Measurements from ENCODE around the gene SIPA1L3. TPM values are rescaled to one million over a fixed set of nuclear protein-coding genes. Genes with fewer than 3 reads are reported as not detected.

The SIPA1L3 gene
- total RNA-seq, 1 donor from 2014 or later: 8.8 TPM

DNA sequence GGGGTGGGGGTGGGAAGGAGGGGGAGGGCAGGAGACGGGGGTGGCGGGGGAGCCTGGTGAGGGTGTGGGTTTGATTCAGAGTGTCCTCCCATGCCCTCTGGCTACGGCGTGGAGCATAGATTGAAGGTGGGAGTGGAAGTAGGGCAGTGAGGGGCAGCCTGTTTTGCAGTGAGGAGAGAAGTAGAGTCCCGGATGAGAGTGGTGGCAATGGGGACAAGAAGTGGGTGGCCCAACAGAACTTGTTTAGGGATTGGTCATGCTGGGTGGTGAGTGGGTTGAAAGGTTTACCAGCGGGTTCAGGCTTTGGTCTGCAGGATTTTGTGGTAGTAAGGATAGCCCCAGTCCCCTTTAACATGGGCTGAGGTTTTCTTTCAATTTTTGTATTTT is 35.5 kb downstream of the SIPA1L3 start:
- Histone ChIP-seq H3K27me3 (ENCODE audit: low read depth) (no peaks in the 10 kb centered on the region), H3K4me1 (no peaks in the 10 kb centered on the region), H3K9me3 (replicated peaks) (no peaks in the 10 kb centered on the region), H3K4me3 (no peak overlapping the region), H3K36me3 (no peaks in the 10 kb centered on the region), H3K27ac (replicated peaks) (no peak overlapping the region)
- TF ChIP-seq CTCF (IDR thresholded peaks at IDR 0.05; ENCODE audit: borderline replicate concordance): no peak
- intact Hi-C loops (cut with micrococcal nuclease): no loop called here
- no peak for DNase-seq

DNA sequence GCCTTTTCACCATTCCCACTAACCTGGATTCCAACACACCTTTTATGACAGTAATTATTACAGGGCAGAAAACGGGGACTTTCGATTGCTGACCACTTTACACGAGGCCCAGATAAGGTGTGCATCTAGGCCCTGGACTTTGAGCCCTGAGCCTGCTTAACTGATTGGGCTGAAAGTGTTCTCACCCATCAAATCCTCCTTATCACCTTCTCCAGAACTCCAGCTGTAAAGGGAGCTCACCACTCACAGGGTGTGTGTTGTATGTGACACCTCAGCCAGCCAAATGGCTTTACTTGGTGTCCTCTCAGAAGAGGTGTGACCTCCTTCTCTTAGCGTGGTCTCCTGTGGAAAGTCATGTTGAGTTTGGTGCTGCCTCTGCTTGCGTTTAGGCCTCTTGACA is 36.5 kb downstream of the SIPA1L3 start:
- Histone ChIP-seq H3K9me3 (replicated peaks) (no peaks in the 10 kb centered on the region), H3K36me3 (no peaks in the 10 kb centered on the region), H3K4me1 (no peaks in the 10 kb centered on the region), H3K27me3 (ENCODE audit: low read depth) (no peaks in the 10 kb centered on the region), H3K27ac (replicated peaks) (no peak overlapping the region), H3K4me3 (no peak overlapping the region)
- DNase-seq: no peak
- intact Hi-C loops (cut with micrococcal nuclease): no loop called here
- no peak for TF ChIP-seq CTCF (IDR thresholded peaks at IDR 0.05; ENCODE audit: borderline replicate concordance)

DNA sequence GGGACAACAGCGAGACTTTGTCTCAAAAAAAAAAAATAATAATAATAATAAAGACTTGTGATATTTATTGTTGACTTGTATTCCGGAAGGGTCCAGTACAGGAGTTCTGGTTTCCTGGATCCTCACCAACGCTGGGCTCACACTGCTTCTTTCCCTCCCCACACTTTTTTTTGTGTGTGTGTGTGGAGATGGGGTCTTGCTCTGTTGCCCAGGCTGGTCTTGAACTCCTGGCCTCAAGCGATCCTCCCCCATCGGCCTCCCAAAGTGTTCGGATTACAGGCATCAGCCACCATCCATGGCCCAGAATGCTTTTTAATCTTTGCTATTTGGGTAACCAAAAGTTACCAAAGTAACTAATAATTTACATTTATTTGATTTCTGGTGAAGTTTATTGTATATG is 39.1 kb downstream of the SIPA1L3 start:
- Histone ChIP-seq H3K27me3 (ENCODE audit: low read depth) (no peaks in the 10 kb centered on the region), H3K27ac (replicated peaks) (no peak overlapping the region), H3K4me1 (no peaks in the 10 kb centered on the region), H3K9me3 (replicated peaks) (no peaks in the 10 kb centered on the region), H3K36me3 (no peaks in the 10 kb centered on the region), H3K4me3 (no peak overlapping the region)
- no peak for TF ChIP-seq CTCF (IDR thresholded peaks at IDR 0.05; ENCODE audit: borderline replicate concordance)
- no peak for DNase-seq
- intact Hi-C loops (cut with micrococcal nuclease): no loop called here

- no peak for DNase-seq
- no peaks in the 10 kb centered on the region for H3K36me3 ChIP-seq
- intact Hi-C loops (cut with micrococcal nuclease): no loop called here
- TF ChIP-seq CTCF (IDR thresholded peaks at IDR 0.05; ENCODE audit: borderline replicate concordance): no peak
- no peaks in the 10 kb centered on the region for H3K27me3 ChIP-seq (ENCODE audit: low read depth)
- no peaks in the 10 kb centered on the region for H3K9me3 ChIP-seq (replicated peaks)
- H3K27ac ChIP-seq (replicated peaks): no peak overlapping the region
- H3K4me3 ChIP-seq: no peak overlapping the region
- no peaks in the 10 kb centered on the region for H3K4me1 ChIP-seq
Measured at GRCh38 chr19:37947778-37948177, 40.8 kb downstream of the SIPA1L3 start.

DNA sequence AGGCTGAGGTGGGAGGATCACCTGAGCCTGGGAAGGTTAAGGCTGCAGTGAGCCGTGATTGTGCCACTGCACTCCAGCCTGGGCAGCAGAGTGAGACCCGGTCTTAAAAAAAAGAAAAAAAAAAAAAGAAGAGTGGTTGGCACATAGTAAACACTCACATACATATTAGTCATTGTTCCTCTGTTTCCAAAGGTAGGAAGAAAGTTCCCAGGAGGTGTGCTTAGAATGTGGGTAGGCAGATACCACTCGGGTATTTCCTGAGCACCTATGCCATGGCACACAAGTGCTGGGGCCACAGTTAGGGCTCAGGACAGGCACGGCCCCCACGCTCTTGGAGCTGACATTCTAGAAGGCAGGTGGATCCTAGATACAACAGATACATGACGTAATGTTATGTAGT is 41.4 kb downstream of the SIPA1L3 start:
- intact Hi-C loops (cut with micrococcal nuclease): no loop called here
- Histone ChIP-seq H3K27me3 (ENCODE audit: low read depth) (no peaks in the 10 kb centered on the region), H3K9me3 (replicated peaks) (no peaks in the 10 kb centered on the region), H3K4me3 (no peak overlapping the region), H3K4me1 (no peaks in the 10 kb centered on the region), H3K36me3 (no peaks in the 10 kb centered on the region), H3K27ac (replicated peaks) (no peak overlapping the region)
- no peak for TF ChIP-seq CTCF (IDR thresholded peaks at IDR 0.05; ENCODE audit: borderline replicate concordance)
- no peak for DNase-seq
